Esophagus mucosa (tissue), 1 donor: ENCODE data around the gene MOV10L1. TPM values are rescaled to one million over a fixed set of nuclear protein-coding genes. Genes with fewer than 3 reads are reported as not detected.

ENCODE experiments used
- ATAC-seq: fragments of 200-7000 bp; cut with Tn5 transposase; one replicate; pipeline ENCODE4 v1.9.1; 2020
- total RNA-seq: library from RNA; stranded (reverse); gene quantifications from one replicate; pipeline ENCODE4 v1.2.4, GENCODE V29; 2023
- donor health status: DM: yes; HTN: yes; CAD: no.

MOV10L1 gene
- total RNA-seq, result 0.12 TPM

GRCh38 chr22:50089682-50090411, at the start of gene MOV10L1:
Gene MOV10L1, plus strand, starts transcription at chr22:50090006. Its CDS starts 83 bp downstream, at chr22:50090089.
- peak; percentile 34 for ATAC-seq

- no peak for ATAC-seq
These were observed 49.1 kb upstream of the MOV10L1 start for GRCh38 chr22:50040717-50041116.

DNA sequence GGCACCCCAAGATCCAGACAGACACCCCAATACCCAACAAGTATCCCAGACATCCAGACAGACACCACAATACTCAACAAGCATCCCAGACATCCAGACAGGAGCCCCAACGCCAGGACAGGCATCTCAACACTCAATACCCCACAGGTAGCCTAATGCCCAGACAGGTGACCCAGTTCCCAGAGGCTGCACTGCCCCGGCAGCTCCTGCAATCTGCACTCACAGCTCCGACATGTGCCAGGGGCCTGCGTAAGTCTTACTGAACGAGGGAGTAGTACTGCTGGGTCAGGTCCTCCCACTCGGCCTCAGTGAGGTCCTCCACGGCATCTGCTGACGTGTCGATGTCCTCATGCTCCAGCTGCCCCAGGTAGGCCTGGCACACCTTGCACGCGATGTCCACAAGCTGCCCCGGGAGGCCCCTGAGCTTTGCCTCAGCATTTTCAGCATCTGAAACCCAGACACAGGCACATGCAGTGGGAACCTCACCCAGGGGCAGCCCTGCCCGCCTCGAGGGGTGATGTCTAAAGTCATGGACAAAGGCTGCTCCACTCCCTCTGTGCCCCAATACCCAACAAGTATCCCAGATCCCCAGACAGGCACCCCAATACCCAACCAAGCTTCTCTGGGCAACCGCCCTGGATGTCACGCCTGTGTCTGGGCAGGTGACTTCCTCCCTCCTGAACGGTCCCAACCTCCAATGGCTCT, 48.3 kb upstream of the MOV10L1 start:
- ATAC-seq, result peak; percentile 24

DNA sequence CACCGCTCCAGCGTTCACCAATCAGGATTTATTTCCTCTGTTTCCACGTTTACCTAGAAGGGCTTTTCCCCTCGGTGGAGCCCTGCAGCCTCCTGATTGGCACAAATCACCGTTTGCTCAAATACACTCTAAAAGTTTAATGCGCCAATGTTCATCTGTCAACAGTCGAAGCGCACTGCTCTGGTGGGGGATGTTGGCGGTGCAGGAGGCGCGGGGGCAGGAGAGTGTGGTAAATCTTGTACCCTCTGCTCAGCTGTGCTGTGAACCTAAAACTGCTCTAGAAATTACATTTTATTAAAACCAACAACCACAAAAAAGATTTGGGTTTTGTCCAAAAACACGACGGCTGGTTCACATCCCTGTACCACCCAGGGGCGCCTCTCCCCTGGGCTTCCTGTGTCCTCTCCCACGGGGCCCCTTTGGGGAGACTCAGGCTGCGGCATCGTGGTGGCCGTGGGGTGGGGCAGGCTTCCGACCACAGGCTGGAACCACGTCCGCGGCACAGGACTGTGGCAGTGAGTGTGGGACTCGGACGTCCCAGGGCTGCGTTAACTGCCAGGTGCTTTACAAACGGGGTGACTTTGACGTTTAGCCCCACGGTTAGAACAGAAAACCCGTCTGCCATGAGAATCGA, 45.2 kb upstream of the MOV10L1 start:
- ATAC-seq, result no peak

- ATAC-seq, result no peak
These were observed 44.4 kb upstream of the MOV10L1 start for GRCh38 chr22:50045211-50046018.

GRCh38 chr22:50046019-50046415, 43.8 kb upstream of the MOV10L1 start:
- ATAC-seq, result peak; percentile 21

DNA sequence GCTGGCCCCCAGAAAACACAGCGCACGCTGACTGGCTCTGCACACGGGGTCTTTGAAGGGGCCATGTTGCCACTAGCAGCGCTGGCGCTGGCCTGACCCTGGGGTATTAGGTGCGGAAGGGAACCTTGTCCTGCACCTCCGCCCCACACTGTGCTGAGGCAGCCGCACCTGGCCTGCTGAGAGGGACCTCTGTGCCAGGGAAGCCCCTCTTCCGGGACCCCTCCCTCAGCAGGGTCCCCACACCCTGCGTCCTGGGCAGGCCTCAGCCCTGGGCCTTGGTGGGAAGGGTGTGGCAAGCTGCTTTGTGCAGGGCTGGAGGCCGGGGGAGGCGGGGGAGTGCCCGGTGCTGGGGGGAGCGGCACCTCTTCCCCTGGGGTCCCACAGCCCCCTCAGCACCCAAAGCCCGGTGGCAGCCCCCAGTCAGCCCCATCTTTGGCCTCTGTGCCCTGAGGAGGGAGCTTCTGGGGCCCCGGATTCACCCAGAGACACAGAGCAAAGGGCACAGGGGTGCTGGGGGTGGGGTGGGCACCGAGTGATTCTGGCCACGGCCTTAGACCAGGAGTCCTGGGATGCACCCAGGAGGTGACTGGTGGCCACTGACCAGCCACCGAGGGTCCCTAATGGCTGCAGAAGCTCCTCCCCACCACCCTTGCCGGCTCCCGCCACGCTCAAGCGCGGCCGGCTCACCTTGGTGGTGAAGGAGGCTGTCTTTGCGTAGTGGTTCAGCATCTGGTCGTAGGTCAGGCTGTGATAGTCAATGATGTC, 43.1 kb upstream of the MOV10L1 start:
- no peak for ATAC-seq

DNA sequence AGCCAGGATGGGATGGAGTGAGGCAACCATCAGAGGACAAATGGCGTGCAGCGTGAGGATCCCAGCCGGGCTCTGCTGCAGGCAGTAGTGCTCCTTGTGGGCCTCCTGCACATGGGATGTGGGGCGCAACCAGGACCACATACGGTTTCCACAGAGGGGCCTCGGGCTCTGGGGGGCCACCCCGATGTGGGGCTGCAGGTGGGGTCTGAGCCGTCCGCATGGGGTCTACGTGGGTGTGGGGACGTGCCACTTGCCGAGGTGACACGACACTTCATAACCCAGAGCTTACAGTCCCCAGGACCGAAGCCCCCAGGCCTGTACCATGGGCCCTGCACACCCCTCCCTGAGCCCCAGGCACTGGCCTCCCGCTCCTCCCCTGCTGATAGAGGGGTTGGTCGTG, 42.5 kb upstream of the MOV10L1 start:
- no peak for ATAC-seq

DNA sequence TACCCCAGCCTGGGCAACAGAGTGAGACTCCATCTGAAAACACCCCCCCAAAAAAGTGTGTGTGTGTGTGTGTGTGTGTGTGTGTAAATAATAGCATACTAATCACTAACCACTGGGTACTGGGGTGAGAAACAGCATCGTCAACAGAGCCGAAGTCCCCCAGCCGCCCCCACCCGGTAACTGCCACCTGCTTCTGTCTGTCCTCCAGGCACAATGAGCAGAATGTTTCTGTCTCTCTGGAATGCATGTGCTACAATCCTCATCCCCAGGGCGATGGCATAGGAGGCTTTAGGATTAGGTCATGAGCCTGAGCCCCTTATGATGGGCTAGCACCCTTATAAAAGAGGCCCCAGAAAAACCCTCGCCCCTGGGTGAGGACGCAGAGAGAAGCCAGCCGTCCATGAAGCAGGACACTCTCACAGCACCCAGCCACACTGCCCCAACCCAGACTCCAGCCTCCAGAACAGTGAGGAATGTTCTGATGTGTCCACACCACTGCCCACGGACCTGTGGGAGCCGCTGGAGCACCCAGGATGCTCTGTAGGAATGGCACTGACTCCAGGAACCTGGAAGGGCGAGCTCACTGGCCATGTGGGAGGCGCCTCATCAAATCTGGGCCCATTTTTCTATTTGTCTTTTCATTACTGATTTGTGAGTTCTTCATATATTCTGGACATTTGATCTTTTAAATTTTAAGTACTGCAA, 41.6 kb upstream of the MOV10L1 start:
- no peak for ATAC-seq

- no peak for ATAC-seq
These were observed 41.0 kb upstream of the MOV10L1 start for GRCh38 chr22:50048836-50049235.

- no peak for ATAC-seq
These were observed 40.3 kb upstream of the MOV10L1 start for GRCh38 chr22:50049299-50050195.

DNA sequence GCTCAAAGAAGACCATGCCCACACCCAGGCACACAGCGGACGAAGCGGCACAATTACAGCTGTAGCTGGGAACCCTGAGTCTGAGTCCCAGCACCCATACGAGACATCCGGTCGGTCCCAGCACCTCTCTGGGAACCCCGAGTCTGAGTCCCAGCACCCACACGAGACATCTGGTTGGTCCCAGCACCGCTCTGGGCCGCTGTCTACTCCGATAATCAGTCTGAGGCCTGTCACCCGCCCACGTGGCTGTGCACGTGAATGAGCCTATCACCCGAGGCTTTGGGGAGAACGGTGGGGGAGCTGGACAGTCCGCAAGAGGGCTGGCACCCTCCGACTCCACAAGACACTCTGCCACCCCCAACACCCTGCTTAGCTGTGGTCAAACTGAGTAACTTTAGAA, 37.9 kb upstream of the MOV10L1 start:
- no peak for ATAC-seq

DNA sequence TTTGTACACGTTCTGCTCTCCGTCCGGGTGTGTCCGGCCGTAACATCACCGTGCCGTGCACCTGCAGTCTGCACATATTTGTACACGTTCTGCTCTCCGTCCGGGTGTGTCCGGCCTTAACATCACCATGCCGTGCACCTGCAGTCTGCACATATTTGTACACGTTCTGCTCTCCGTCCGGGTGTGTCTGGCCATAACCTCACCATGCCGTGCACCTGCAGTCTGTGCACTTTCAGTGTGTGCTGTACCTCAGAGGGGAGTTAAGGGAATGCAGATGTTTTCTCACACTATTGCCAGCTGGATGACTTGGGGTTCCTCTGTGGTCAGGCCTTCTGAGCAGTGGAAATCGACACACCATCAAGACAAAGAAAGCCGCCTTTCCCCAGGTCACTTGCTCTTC, 35.9 kb upstream of the MOV10L1 start:
- no peak for ATAC-seq

DNA sequence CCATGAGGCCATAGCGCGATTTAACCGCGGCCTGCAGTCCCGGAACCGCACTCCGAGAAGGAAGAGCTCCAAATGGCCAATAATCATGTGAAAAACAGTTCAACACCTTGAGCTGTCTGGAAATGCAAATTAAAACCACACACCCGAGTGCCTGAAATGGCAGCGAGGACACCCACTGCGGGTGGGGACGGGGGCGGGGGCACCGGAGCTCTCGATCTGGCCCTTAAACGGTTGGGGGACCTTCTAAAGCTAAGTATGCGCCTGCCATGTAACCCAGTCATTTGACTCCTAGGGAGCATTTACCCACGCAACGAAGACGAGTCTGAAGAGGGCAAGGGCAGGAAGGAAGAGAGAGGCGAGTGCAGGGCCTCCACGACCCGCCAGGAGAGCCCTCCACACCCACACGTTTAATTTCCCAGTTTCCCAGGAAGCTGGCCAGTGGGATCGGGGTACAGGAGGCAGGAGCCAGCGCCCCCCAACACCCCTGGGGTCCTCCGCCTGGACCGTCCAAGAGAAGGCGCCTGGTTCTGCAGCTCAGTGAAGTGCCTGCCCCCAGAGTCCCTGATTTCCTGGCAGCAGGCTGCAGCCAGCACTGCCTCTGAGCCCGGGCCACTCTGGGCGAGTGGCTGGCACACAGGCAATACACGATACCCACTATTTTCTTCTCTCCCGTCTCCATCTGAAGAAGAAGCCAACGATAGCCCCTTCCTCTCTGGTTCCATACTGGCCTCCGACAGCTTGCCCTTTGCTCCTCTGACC, 33.4 kb upstream of the MOV10L1 start:
- ATAC-seq, result no peak

DNA sequence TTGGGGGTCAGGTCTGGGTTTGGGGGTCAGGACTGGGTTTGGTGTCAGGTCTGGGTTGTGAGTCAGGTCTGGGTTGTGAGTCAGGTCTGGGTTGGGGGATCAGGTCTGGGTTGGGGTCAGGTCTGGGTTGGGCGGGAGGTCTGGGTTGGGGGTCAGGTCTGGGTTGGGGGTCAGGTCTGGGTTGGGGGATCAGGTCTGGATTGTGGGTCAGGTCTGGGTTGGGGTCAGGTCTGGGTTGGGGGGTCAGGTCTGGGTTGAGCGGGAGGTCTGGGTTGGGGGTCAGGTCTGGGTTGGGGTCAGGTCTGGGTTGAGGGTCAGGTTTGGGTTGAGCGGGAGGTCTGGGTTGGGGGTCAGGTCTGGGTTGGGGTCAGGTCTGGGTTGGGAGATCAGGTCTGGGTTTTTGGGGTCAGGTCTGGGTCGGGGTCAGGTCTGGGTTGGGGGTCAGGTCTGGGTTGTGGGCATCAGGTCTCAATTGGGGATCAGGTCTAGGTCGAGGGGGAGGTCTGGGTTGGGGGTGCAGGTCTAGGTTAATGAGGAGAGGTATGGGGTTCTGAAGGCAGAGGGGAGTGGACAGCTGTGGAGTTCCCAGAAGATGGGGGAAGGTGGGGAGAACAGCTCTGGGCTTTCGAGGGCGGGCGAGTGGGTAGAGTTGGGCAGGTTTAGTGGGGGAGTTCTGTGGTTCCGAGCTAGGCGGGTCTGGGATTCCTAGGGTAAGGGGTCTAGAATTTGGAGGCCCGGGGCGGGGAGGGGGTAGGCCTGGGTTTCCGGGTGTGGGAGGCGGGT, 32.3 kb upstream of the MOV10L1 start:
- ATAC-seq, result no peak

DNA sequence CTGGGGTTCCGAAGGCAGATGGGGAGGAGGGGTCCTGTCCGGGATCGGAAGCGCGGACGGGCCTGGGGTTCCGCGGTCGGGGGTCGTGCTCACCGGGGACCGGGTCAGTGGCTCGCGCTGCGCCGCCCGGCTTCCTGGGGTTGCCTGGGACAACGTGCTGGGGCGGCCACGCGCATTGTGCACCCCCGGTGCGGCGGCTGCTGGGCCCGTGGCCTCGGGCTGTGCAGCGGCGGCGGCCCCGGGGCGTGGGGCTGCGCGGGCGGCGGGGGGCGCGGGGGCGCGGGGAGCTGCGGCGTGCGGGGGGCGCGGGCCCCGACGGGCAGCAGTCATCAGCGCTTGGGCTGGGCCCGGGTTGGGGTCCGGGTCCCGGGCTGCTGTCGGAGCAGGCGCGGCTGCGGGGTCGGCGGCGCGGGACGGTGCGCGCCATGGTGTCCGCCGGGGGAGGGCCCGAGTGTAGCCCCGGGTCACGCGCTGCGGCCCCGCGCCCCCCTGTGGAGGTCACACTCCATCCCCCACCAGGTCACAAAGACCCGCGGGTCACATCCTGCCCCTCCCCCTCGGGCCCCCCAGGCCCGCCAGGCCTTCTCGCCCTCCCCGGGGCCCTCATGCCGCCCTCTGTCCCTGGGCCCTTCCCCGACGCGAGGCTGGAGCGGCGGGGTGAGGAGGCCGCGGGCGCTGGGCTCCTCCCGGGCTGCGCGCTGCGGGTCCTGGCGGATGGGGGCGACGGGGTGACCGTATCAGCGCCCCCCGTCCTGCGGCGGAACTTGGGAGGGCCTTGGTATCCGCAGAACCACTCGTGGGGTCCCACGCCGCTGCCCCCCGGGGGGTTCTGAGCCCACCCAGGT, 31.5 kb upstream of the MOV10L1 start, which contains the start of gene TTLL8:
Gene TTLL8, minus strand, starts transcription at position 238 of the 845 bp plus-strand sequence.
- ATAC-seq, result no peak
